ELR (cell line): ENCODE data around the gene KRTAP10-2.
"Not testable (repeated sequence)": the region's sequence is repeated elsewhere in the genome, so short reads cannot be mapped to it uniquely, and the experiment has no call there.

Experiments
- DNase-seq: peaks from one replicate; pipeline ENCODE4 v3.0.0-alpha.2; 2015; ENCODE audit warnings: low read depth

Gene KRTAP10-2

GRCh38 chr21:44567481-44568171, 16.3 kb upstream of the KRTAP10-2 start:
- DNase-seq: no peak

DNA sequence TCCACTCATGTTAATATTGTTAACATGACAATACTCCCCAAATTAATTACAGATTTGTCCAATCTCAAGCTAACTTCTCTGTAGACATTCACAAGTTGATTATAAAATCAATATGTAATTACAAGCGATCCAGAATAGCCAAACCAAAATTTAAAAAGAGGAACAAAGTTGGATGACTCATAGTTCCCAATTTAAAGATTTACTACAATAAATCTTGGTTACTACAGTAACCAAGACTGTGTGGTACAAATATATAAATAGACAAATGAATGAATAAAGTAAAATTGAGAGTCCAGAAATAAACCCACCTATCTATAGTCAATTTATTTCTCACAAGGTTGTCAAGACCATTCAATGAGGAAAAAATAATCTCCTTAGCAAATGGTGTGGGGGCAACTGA, 15.1 kb upstream of the KRTAP10-2 start:
- no peak for DNase-seq

GRCh38 chr21:44564886-44565598, 13.7 kb upstream of the KRTAP10-2 start:
- no peak for DNase-seq

GRCh38 chr21:44564099-44564498, 12.8 kb upstream of the KRTAP10-2 start:
- no peak for DNase-seq

DNA sequence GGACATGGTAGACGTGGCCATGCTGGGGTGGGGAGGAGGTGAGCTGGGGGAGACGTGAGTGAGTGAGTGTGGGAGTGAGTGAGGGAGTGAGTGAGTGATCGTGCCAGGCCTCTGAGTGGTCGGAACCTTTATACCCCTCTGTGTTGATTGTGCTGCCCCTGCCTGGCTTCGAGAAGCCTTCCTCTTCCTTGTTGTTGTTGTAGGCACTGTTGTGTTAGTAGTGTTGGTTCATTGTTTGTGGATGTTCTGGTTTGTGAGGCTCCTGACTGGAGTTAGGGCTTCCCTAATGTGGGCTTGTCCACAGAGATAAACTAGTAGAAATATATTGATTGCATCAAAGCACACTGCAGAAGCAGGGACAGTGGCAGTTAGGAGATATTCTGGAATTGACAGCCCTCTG, 7.4 kb upstream of the KRTAP10-2 start, which contains the start of gene KRTAP10-3:
TSS of gene KRTAP10-3 (minus strand) at position 101 of the 400 bp plus-strand sequence. CDS start at position 21, 80 bp downstream.
- DNase-seq: no peak

- not testable (repeated sequence) for DNase-seq
Measured at GRCh38 chr21:44558329-44558675, 7.0 kb upstream of the KRTAP10-2 start.

DNA sequence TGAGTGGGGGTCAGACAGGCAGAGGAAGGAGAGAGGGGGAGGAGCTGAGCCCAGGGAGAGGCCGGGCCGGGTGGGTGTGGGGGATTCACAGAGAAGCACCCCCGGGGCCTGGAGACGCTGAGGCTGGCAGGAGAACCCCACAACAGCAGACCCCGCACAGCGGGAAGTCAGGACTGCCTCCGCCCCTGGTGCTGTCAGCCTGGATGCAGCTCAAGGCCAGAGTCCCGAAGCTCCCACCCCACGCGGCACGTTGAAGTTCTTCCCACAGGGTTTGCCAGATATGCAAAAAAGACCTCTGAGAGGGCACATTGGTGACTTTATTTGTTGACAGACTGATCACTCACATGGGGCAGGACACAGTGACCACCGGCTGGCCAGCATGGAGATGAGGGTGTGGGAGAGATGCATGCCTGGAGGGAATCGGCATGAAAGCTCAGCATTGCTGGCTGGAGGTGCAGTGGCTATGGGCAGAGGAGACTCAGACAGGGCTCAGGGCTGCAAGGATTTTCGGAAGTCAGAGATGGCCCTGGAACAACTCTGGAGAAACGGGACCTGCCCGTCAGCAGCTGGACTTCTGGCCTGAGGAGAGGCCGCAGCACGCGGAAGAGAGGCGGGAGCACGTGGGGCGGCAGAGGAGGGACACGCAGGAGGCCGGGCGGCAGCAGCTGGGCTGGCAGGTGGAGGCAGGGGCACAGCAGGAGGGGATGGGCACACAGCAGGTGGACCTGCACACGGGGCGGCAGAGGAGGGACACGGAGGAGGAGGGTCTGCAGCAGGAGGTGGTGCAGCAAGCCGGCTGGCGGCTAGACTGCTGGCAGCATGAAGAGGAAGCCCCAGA, 6.4 kb upstream of the KRTAP10-2 start:
- no peak for DNase-seq

DNA sequence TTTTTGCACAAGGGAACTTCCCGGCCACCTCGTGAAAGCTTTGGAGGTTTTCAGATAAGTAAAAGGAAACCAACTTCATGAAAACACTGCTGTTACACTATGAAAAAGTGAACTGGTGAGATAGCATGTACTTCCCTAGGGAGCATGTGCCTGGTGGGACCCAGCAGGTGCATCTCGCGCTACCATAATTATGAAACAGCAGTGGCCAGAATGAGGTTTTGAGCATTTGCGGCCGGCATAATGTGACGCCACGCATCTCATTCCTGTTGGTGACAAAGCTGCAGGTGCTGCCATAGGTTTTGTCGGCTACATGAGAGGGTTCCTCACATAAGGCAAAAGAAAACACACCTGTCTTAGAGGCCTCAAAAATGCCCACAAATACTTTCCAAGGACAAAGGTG, 5.6 kb upstream of the KRTAP10-2 start:
- no peak for DNase-seq

DNA sequence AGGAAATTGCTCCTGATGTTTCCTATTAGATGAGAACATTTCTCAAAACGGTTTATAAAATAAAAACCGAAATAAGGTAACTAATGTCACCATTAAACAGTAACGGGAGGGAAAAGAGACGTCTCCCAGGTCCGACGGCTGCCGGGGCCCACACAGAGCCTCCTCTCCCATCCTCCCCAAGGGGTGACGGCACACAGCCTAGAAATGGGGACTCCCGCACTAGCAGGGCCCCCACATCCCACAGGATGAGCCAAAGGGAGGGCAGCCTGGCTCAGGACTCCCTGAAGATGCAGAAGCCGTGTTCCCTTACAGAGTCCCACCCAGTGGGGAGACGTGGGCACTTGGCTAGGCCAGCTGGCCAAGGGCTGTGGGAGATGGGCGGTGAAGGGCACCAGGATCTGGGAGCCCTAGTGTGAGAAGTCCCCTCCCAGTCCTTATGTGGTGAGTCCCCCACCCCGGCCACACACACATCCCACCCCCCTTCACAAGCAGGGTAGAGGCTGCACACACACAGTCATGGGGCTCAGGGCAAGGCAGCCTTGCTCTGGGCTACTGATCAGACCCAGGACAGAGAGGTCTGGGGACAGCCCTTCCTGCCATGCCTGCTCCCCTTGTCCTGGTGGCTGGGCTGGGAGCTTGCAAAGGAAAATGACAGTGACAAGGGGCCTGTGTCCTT, 4.0 kb upstream of the KRTAP10-2 start:
- no peak for DNase-seq

- no peak for DNase-seq
Measured at GRCh38 chr21:44552681-44553080, 1.4 kb upstream of the KRTAP10-2 start.

GRCh38 chr21:44552136-44552535, 831 bp upstream of the KRTAP10-2 start:
- no peak for DNase-seq

GRCh38 chr21:44550807-44551206, 498 bp downstream of the KRTAP10-2 start:
- no peak for DNase-seq

GRCh38 chr21:44550285-44550684, 1.0 kb downstream of the KRTAP10-2 start:
- not testable (repeated sequence) for DNase-seq

- DNase-seq: no peak
Measured at GRCh38 chr21:44549525-44550211, 1.6 kb downstream of the KRTAP10-2 start.

GRCh38 chr21:44548922-44549321, 2.4 kb downstream of the KRTAP10-2 start:
- DNase-seq: no peak

DNA sequence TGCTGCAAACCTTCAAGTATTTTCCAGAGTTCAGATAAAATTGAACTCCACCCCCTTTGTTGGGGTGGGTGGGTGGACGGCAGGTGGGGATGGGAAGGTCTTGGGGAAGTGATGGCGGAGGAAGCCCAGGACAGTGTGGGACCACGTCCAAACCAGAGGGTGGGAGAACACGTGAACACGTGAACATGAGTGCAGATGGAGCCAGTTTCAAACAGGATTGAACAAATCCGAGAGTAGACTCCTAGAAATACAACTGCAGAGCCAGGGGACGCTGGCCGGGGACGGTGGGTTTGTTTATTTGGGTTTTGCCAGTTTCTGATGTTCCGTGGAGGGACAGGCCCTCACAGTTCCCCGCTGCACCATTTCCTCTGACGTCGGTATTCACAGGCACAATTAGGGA, 2.9 kb downstream of the KRTAP10-2 start:
- no peak for DNase-seq

DNA sequence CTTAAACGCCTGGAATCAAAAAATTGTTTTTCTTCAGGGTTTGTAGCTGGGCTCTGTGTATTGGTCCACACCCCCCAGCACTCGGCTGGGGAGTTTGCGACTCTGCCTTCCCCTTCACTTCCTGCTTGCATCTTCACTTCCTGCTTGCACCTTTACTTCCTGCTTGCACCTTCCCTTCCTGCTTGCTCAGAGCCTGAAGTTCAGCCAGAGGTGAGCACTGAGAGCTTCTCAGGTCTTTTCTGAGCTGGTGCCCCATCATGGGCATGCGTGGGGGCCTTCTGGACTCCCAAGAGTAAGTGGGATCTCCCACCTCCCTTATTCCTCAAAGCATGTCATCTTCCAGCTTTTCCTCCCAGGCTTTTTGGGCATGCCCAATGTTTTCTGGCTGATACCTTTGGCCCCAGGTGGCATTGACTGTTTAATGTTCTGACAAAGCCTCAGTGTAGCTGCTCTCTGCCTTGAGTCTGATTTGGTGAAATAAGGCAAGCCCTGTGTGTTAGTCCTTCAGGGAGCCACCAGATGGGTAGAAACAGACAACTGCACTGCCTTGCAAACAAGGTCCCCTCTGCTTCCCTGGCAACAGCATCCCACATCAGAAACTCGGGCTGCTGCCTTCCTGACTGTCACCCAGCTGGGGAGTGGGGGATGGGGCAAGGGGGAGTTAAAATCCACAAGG, 3.5 kb downstream of the KRTAP10-2 start:
- no peak for DNase-seq

DNA sequence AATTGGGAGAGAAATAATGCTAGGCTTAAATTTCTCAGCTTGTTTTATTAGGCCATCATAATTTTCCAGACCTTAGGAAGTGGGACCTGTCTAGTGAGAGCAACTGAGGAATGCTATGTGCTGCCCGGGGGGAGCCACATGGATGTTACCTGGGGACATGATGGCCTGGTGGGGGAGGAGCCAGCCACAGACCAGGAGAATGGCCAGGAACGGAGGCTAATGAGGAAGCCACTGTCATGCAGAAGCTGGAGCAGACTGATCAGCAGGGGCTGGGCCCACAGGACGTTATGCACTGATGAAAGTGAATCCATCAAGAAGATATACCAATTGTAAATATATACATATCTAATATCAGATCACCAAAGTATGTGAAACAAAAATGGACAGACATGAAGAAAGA, 6.7 kb downstream of the KRTAP10-2 start:
- no peak for DNase-seq

DNA sequence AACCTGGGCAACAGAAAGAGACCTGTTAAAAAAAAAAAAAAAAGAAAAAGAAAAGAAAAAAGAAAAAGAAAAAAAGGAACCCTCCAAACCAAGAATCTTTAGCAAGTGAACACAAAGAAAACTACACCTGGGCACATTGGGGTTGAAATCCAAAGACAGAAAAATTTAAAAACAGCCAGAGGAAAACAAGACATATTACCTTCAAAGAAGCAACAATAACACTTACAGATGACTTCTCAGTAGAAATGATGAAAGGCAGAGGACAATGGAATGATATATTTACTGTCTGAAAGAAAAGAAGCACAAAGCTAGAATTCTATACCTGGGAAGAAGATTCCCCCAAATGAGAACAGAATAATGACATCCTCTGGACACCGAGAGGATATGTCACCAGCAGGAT, 8.6 kb downstream of the KRTAP10-2 start:
- no peak for DNase-seq

DNA sequence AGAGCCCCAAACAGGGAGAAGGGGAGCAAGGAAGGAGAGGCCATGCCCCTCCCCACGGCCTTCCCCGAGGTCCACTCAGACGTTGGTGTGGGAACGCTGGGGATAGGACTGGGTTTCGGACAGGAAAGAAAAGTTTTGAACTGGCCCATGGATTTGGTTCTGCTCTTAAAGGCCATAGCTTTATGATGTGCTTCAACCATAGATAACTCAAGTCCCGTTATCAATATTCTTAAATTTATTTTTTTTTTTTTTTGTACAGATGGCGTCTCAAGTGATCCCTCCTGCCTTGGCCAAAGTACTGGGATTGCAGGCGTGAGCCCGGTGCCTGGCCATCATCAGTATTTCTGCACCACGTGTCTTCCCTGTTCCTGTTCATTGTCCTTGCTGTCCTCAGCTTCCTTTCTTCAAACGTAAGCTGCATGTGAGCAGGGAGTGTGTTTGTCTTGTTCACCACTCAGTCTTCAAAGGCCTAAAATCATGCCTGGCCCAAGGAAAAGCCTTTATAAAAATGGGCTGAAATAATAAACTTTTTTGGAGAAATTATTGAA, 10.5 kb downstream of the KRTAP10-2 start:
- DNase-seq: no peak
